ENCODE results near the gene SPATA32. TPM values are rescaled to one million over a fixed set of nuclear protein-coding genes. Genes with fewer than 3 reads are reported as not detected.
A peak's percentile ranks its signal among the peaks of the same experiment; 100 is the strongest.

Gene SPATA32
- total RNA-seq, 1 donor from 2014 or later: not detected

GRCh38 chr17:45233423-45233924 is 28.4 kb downstream of the SPATA32 start:
- H3K9me3 ChIP-seq (ENCODE audit: low read depth): no peaks in the 10 kb centered on the region
- H3K27ac ChIP-seq: no peak overlapping the region
- TF ChIP-seq EZH2phosphoT487 (IDR thresholded peaks at IDR 0.05) (no peak), EZH2 (IDR thresholded peaks at IDR 0.05) (no peak), CTCF (IDR thresholded peaks at IDR 0.05) (no peak)
- no peaks in the 10 kb centered on the region for H3K36me3 ChIP-seq
- no peak overlapping the region for H2AFZ ChIP-seq (replicated peaks)
- Mint-ChIP-seq H3K27ac (no peak overlapping the region), H3K9me3 (no peaks in the 10 kb centered on the region), H3K4me3 (peak overlapping the region; percentile 24), H3K4me1 (peaks cover 3% of the 10 kb centered on the region), H3K36me3 (no peaks in the 10 kb centered on the region), H3K27me3 (ENCODE audit: insufficient read depth, low read depth) (peaks cover 16% of the 10 kb centered on the region)
- H3K79me2 ChIP-seq (ENCODE audit: low read depth): no peaks in the 10 kb centered on the region
- H3K9ac ChIP-seq: no peak overlapping the region
- H4K20me1 ChIP-seq (ENCODE audit: low read depth): no peaks in the 10 kb centered on the region
- no peak for DNase-seq (ENCODE audit: low spot score)
- no peak overlapping the region for H3K4me2 ChIP-seq
- peaks cover 16% of the 10 kb centered on the region for H3K4me1 ChIP-seq
- H3F3A ChIP-seq (ENCODE audit: low read depth): peaks cover 5% of the 10 kb centered on the region
- no peaks in the 10 kb centered on the region for H3K27me3 ChIP-seq
- no peak overlapping the region for H3K4me3 ChIP-seq

GRCh38 chr17:45232514-45233422 is 29.1 kb downstream of the SPATA32 start:
- Histone ChIP-seq H4K20me1 (ENCODE audit: low read depth) (no peaks in the 10 kb centered on the region), H3K79me2 (ENCODE audit: low read depth) (no peaks in the 10 kb centered on the region), H3F3A (ENCODE audit: low read depth) (peaks cover 5% of the 10 kb centered on the region), H3K9ac (no peak overlapping the region), H3K9me3 (ENCODE audit: low read depth) (no peaks in the 10 kb centered on the region), H3K4me1 (peaks cover 16% of the 10 kb centered on the region), H3K4me3 (no peak overlapping the region), H3K27me3 (no peaks in the 10 kb centered on the region), H3K36me3 (no peaks in the 10 kb centered on the region), H2AFZ (replicated peaks) (no peak overlapping the region), H3K27ac (no peak overlapping the region), H3K4me2 (no peak overlapping the region)
- Mint-ChIP-seq H3K4me3 (no peak overlapping the region), H3K9me3 (no peaks in the 10 kb centered on the region), H3K27me3 (ENCODE audit: insufficient read depth, low read depth) (peaks cover 12% of the 10 kb centered on the region), H3K36me3 (no peaks in the 10 kb centered on the region), H3K4me1 (peaks cover 3% of the 10 kb centered on the region), H3K27ac (no peak overlapping the region)
- no peak for DNase-seq (ENCODE audit: low spot score)
- TF ChIP-seq CTCF (IDR thresholded peaks at IDR 0.05): no peak
- no peak for TF ChIP-seq EZH2phosphoT487 (IDR thresholded peaks at IDR 0.05)

GRCh38 chr17:45231481-45232116 is 30.3 kb downstream of the SPATA32 start:
- peaks cover 3% of the 10 kb centered on the region for H3K4me1 Mint-ChIP-seq
- H3K27me3 ChIP-seq: no peaks in the 10 kb centered on the region
- no peak overlapping the region for H3K27ac Mint-ChIP-seq
- no peaks in the 10 kb centered on the region for H3K36me3 Mint-ChIP-seq
- no peak overlapping the region for H3K4me3 ChIP-seq
- no peak overlapping the region for H2AFZ ChIP-seq (replicated peaks)
- no peaks in the 10 kb centered on the region for H3K79me2 ChIP-seq (ENCODE audit: low read depth)
- no peaks in the 10 kb centered on the region for H3K9me3 ChIP-seq (ENCODE audit: low read depth)
- H3K4me2 ChIP-seq: no peak overlapping the region
- peaks cover 16% of the 10 kb centered on the region for H3K4me1 ChIP-seq
- H3K9ac ChIP-seq: no peak overlapping the region
- peaks cover 5% of the 10 kb centered on the region for H3F3A ChIP-seq (ENCODE audit: low read depth)
- H3K27ac ChIP-seq: no peak overlapping the region
- no peaks in the 10 kb centered on the region for H3K36me3 ChIP-seq
- peaks cover 10% of the 10 kb centered on the region for H3K27me3 Mint-ChIP-seq (ENCODE audit: insufficient read depth, low read depth)
- TF ChIP-seq EZH2 (IDR thresholded peaks at IDR 0.05) (no peak), CTCF (IDR thresholded peaks at IDR 0.05) (peak; percentile 54), EZH2phosphoT487 (IDR thresholded peaks at IDR 0.05) (no peak)
- no peaks in the 10 kb centered on the region for H4K20me1 ChIP-seq (ENCODE audit: low read depth)
- peak; percentile 68 for DNase-seq (ENCODE audit: low spot score)
- no peak overlapping the region for H3K4me3 Mint-ChIP-seq
- H3K9me3 Mint-ChIP-seq: no peaks in the 10 kb centered on the region
